Activated effector memory CD4-positive, alpha-beta T cell treated with anti-CD3 and anti-CD28 coated beads, Interleukin-2, amount 50 U/mL, for 16 hours (primary cell): ENCODE measurements around the gene CKAP2.
"Not testable (repeated sequence)": the region's sequence is repeated elsewhere in the genome, so short reads cannot be mapped to it uniquely, and the experiment has no call there.

Source experiments
- DNase-seq: peaks from one replicate; pipeline ENCODE4 v3.0.0-alpha.2; 2020

The CKAP2 gene

GRCh38 chr13:52451135-52451804 is 4.0 kb upstream of the CKAP2 start:
- no peak for DNase-seq

- DNase-seq: no peak
Measured at GRCh38 chr13:52452470-52452869, 2.8 kb upstream of the CKAP2 start.

DNA sequence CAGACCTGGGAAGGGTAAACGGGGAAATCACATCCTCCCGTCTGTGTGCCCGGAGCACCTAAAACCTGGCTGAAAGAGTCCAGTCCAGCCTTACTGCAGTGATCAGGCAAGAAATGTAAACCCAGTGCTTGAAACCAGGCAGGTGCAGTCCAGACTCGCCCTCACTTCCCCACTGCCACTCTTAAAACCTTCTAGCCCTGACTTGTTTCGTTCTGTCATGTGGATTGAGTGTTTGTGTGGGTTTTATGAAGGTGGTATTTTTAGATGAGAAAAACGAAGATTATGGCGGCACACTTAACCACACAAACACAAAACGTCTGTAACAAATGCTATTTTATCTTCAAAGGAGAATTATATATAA is 839 bp upstream of the CKAP2 start:
- DNase-seq: peak; percentile 68

- peak; percentile 93 for DNase-seq
Measured at GRCh38 chr13:52455677-52456041, 381 bp downstream of the CKAP2 start.

DNA sequence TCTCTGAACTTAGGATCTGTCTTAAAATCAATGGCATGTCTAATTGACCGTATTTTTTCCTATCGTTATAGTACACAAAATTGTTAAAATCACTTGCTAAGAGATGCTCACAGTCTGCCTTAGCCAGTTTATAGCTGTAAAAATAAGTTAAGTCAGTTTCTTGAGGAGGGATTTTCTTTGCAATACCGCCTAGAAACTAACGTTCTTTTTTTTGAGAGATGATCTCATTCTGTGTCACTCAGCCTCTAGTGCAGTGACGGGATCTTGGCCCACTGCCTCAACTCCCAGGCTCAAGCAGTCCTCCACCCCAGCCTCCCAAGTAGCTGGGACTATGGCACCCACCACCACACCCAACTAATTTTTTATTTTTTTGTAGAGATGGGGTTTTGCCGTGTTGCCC is 4.4 kb downstream of the CKAP2 start:
- no peak for DNase-seq

- DNase-seq: no peak
Measured at GRCh38 chr13:52461265-52461664, 6.0 kb downstream of the CKAP2 start.

- DNase-seq: no peak
Measured at GRCh38 chr13:52463526-52463925, 8.2 kb downstream of the CKAP2 start.

- not testable (repeated sequence) for DNase-seq
Measured at GRCh38 chr13:52468487-52468886, 13.2 kb downstream of the CKAP2 start.

- DNase-seq: not testable (repeated sequence)
Measured at GRCh38 chr13:52480677-52481428, 25.6 kb downstream of the CKAP2 start.

DNA sequence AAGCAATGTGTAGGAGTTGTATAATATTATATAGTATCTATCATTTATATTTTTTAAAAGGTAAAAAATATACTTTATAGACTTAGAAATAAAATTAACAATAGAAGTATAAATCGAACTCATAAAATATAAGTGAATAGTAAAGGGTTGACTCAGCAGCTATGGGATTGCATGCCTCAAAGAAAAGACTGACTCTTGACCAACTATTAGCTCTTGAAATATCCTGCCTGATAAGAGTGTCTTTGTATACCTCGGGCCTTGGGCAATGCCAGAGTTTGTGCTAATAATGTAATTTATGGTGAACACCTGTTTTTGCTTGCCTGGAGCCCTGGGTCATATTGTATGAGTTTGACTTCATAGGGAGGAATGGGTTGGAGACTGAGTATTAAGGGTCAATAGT is 31.8 kb downstream of the CKAP2 start:
- not testable (repeated sequence) for DNase-seq

DNA sequence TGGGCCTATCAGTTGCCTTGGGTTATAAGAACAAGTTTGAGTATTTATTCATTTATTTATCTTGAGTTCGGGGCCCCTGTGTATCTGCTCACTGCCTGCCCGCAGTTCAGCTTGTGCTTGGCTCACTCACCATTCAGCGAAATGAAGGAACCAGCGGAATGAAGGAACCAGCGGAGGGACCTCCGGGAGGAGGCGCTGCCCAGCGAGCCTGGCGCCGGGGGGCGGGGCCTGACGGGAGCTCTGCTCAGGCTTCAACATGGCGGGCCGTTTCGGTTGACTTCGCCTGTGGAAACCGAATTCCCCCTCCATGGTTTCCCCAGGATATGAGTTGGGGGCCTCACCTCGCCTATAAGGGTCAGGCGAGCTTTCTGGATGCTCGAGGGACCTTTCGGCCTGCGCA is 33.5 kb downstream of the CKAP2 start:
- not testable (repeated sequence) for DNase-seq

GRCh38 chr13:52491015-52491414 is 35.7 kb downstream of the CKAP2 start:
- DNase-seq: not testable (repeated sequence)

DNA sequence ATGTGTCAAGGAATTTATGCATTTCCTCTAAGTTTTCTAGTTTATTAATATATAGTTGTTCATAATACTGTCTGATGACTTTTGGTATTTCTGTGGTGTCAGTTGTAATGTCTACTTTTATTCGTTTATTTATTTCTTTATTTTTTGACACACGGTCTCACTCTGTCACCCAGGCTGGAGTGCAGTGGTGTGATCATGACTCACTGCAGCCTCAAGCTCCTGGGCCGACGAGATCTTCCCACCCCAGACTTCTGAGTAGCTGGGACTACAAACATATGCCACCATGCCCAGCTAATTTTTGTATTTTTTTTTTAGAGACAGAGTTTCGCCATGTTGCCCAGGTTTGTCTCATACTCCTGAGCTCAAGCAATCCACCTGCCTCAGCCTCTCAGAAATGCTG is 39.0 kb downstream of the CKAP2 start:
- DNase-seq: not testable (repeated sequence)

DNA sequence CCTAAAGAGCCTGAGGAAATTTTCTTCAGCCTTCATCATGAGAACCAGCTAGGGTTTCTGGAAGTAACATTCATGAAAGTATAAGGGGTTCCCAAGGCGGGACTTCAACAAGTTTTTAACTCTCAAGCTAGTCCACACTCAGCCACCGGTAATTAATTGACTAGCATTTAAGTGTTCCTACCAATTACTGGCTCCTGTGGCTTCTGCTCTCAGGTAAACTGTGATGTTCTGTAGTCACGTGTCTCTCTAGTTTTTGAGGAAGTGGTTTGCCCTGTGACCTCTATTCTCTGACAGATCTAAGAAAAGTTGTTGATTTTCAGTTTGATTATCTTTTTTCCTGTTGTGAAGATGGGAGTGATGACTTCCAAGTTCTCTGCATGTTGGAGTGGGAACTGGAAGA is 42.7 kb downstream of the CKAP2 start:
- DNase-seq: not testable (repeated sequence)

DNA sequence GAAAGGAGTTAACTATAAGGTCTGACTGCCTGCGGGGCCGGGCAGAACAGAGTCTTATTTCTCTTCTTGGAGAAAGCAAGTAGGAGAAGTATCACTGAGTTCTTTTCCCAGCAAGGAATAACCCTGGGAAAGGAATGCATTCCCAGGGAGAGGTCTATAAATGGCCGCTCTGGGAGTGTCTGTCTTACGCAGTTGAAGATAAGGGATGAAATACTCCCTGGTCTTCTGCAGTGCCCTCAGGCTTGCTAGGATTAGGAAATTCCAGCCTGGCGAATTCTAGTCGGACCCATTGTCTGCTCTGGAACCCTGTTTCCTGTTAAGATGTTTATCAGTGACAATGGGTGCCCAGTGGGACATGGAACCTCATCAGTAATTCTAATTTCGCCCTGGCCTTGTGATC is 47.0 kb downstream of the CKAP2 start:
- not testable (repeated sequence) for DNase-seq

- not testable (repeated sequence) for DNase-seq
Measured at GRCh38 chr13:52505843-52506242, 50.6 kb downstream of the CKAP2 start.

DNA sequence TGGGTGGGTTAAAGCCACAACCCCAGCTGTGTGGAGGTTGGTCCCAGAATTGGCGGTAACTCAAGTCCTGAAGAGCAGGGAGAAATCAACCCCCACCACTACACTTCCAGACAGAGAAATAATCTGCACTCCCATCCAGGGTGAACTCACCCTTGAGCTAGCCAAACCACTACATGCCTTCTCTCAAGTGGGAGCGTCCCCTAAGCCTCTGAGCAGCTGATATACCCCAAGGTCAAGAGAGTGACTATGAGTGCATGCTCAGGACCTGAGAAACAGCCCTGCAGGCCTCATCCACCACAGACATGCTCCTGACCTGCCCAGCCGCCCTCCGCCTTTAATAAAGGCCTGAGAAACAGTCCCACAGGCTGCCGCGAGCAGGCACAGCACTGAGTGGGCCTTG is 54.3 kb downstream of the CKAP2 start:
- DNase-seq: not testable (repeated sequence)

DNA sequence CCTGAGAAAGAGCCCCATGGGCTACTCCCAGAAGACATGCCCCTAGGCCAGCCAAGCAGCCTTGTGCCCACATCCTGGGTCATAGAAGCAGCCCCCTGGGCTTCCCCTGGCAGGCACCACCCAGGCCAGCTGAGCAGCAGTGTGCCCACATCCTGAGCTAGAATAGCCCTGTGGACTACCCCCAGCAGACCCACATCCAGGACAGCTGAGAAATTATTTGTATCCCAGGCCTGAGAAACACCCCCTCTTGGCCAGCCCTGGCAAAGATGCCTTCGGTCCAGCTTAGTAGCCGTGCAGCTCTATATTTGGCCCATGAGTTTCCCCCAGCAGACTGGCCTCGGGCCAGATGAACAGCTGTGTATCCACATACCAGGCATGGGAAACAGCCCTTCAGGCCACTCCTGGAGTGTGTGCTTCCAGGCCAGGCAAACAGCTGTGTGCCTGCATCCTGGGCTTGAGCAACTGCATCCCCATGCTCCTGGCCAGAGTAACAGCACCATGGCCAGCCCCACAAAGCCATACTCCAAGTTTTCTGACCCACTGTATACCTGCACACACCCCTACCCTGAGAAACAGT is 55.0 kb downstream of the CKAP2 start:
- not testable (repeated sequence) for DNase-seq

DNA sequence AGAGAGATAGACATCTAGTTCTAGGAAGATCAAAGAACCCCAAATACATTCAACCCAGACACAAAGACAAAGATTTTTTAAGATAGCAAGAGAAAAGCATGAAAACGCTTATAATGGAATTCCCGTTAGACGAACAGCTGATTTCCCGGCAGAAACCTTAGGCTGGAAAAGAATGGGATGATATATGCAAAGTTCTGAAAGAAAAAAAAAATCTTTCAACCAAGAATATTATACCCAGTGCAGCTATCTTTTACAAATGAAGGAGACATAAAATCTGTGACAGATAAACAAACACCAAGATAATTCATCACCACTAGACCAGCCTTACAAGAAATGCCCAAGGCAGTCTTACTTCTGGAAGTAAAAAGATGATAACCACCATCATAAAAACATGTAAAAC is 56.3 kb downstream of the CKAP2 start:
- DNase-seq: not testable (repeated sequence)

- DNase-seq: peak; percentile 67
Measured at GRCh38 chr13:52513957-52514596, 58.8 kb downstream of the CKAP2 start.

DNA sequence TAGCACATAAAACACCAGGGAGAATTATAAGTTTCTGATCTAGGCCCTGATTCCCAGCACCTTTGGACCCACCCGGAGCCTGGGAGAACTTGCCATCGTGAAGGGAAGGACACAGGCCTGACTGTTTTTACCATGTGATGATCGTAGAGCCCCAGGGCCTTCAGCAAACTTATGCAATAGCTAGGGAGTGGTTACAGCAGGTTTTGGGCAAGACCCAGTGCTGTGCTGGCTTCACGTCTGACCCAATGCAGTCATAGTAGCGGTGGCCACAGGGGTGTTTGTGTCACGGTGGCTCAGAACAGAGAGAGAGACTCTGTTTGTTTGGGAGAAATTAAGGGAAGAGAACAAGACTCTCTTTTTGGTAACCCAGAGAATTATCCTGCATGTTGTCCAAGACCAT is 68.0 kb downstream of the CKAP2 start:
- DNase-seq: not testable (repeated sequence)
